Caco-2 (cell line): ENCODE measurements around the gene RPS27A. TPM values are rescaled to one million over a fixed set of nuclear protein-coding genes. Genes with fewer than 3 reads are reported as not detected.
"Not testable (repeated sequence)": the region's sequence is repeated elsewhere in the genome, so short reads cannot be mapped to it uniquely, and the experiment has no call there.

Experiments
- BruUV-seq: library from RNA; stranded (reverse); fragments of 400-500 nt; replicated peaks from 2 replicates; lab custom pipeline; 2021; lab: Mats Ljungman, UMichigan
- CTCF ChIA-PET: fragments of 300-600 bp; sonication (Branson Sonifier 250); formaldehyde crosslinking; loops from one replicate; lab custom pipeline; 2022; ENCODE audit warnings: antibody characterized with exemption; lab: Charles Lee
- POLR2A ChIA-PET: fragments of 300-600 bp; sonication (Branson Sonifier 250); formaldehyde crosslinking; loops from one replicate; lab custom pipeline; 2022; ENCODE audit warnings: antibody characterized with exemption; lab: Charles Lee
- DNase-seq, 2 experiments: peaks; one replicate each; pipeline versions ENCODE4 v3.0.0 to v3.0.0-alpha.2; 2020 to 2022
- H3K27me3 ChIP-seq: replicated peaks from 2 replicates; pipeline ENCODE4 v1.6.0; 2011; ENCODE audit warnings: low read length; ENCODE audit not compliant: control insufficient read depth, insufficient read depth
- H3K36me3 ChIP-seq: 2 replicates; pipeline ENCODE4 v1.5.1; 2011; ENCODE audit warnings: low read length; ENCODE audit not compliant: control insufficient read depth, insufficient read depth
- H3K4me1 ChIP-seq: fragments of 250-450 bp; sonication (Bioruptor Pico); 2 replicates; pipeline ENCODE4 v1.5.1; 2020; ENCODE audit warnings: mild to moderate bottlenecking
- H3K4me3 ChIP-seq: 2 replicates; pipeline ENCODE4 v1.5.1; 2011; ENCODE audit warnings: low read depth, mild to moderate bottlenecking, control low read depth, low read length
- H3K9me3 ChIP-seq: fragments of 250-450 bp; sonication (Bioruptor Pico); 2 replicates; pipeline ENCODE4 v1.5.1; 2020; ENCODE audit warnings: mild to moderate bottlenecking, moderate library complexity
- H3K27ac Mint-ChIP-seq: one replicate; pipeline ENCODE4 v1.8.0; 2022; ENCODE audit warnings: mixed read lengths; ENCODE audit not compliant: unreplicated experiment
- H3K27me3 Mint-ChIP-seq: one replicate; pipeline ENCODE4 v1.8.0; 2022; ENCODE audit warnings: mixed read lengths; ENCODE audit not compliant: insufficient read depth, unreplicated experiment
- H3K36me3 Mint-ChIP-seq: one replicate; pipeline ENCODE4 v1.8.0; 2022; ENCODE audit warnings: mild to moderate bottlenecking, mixed read lengths; ENCODE audit not compliant: insufficient read depth, unreplicated experiment
- H3K4me1 Mint-ChIP-seq: one replicate; pipeline ENCODE4 v1.8.0; 2022; ENCODE audit warnings: low read depth, mixed read lengths; ENCODE audit not compliant: unreplicated experiment
- H3K4me3 Mint-ChIP-seq: one replicate; pipeline ENCODE4 v1.8.0; 2022; ENCODE audit warnings: mild to moderate bottlenecking, moderate library complexity, mixed read lengths; ENCODE audit not compliant: unreplicated experiment
- H3K9me3 Mint-ChIP-seq: one replicate; pipeline ENCODE4 v1.8.0; 2022; ENCODE audit warnings: mixed read lengths; ENCODE audit not compliant: unreplicated experiment
- CTCF ChIP-seq, 2 experiments: fragments of 200-600 bp in 1 of 2; IDR thresholded peaks; 1 replicate in 1 of 2; 2 replicates in 1 of 2; pipeline versions ENCODE4 v1.5.1 to v1.8.0; 2011 to 2022; ENCODE audit warnings: antibody characterized with exemption in 1 of 2, control low read depth in 1 of 2, inconsistent platforms in 1 of 2, low read depth in 1 of 2, low read length in 1 of 2, mild to moderate bottlenecking in 1 of 2, moderate library complexity in 1 of 2; ENCODE audit not compliant: insufficient read depth in 1 of 2, severe bottlenecking in 1 of 2, unreplicated experiment in 1 of 2
- intact Hi-C: fragments of 100-400 bp; cut with micrococcal nuclease; formaldehyde crosslinking; loops from one replicate; pipeline ENCODE4 v1.10.0; 2022; ENCODE audit not compliant: unreplicated experiment
- total RNA-seq: library from RNA; stranded (reverse); gene quantifications from 2 replicates; pipeline ENCODE4 v1.2.3, GENCODE V29; 2022

Gene RPS27A
- total RNA-seq, 1 experiment from 2014 or later = 1,305 TPM

- H3K27ac Mint-ChIP-seq = no peak overlapping the region
- H3K4me1 ChIP-seq = peaks cover 15% of the 10 kb centered on the region
- H3K27me3 ChIP-seq = no peaks in the 10 kb centered on the region
- H3K36me3 ChIP-seq = no peaks in the 10 kb centered on the region
- H3K36me3 Mint-ChIP-seq = peaks cover 12% of the 10 kb centered on the region
- TF ChIP-seq CTCF (IDR thresholded peaks at IDR 0.05; ENCODE audit: insufficient read depth in 1 of 2, low read depth in 1 of 2, low read length in 1 of 2, severe bottlenecking in 1 of 2, unreplicated experiment in 1 of 2) = no peak
- BruUV-seq = no TSS peak
- peaks cover 18% of the 10 kb centered on the region for H3K4me1 Mint-ChIP-seq
- H3K4me3 ChIP-seq = no peak overlapping the region
- intact Hi-C loops = no loop called here
- no peak overlapping the region for H3K4me3 Mint-ChIP-seq
- no peaks in the 10 kb centered on the region for H3K9me3 ChIP-seq
- DNase-seq = no peak
- CTCF ChIA-PET = no interaction called here
- H3K27me3 Mint-ChIP-seq = no peaks in the 10 kb centered on the region
- POLR2A ChIA-PET = interaction anchor here (0.6 kb wide), 1 partner anchor 18 kb away, joined by 3 read pairs; no protein-coding TSS in a partner anchor
- H3K9me3 Mint-ChIP-seq = no peaks in the 10 kb centered on the region
Measured at GRCh38 chr2:55224761-55225261, 7.7 kb upstream of the RPS27A start.

DNA sequence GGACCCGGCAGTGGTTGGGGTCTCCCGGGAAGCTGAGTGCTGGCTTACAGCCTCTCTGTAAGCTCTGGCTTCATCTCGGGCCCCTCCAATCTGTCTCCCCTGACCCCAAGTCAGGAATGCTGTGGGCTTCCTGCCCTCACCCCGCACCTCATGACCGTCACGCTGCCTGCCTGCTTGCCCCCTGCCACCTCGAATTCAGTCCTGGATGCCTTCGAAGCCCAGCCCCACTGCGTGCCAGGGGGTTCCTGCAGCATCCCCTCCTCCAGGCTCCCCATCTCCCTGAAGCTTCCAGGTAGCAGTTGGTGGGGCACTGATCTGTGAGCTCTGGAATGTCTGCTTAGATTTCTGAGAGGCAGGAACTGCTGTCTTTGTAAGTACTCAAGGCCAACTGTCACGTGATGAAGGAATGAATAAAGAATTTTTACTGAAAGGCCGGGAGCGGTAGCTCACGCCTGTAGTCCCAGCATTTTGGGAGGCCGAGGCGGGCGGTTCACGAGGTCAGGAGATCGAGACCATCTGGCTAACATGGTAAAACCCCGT is 6.9 kb upstream of the RPS27A start:
- TF ChIP-seq CTCF (IDR thresholded peaks at IDR 0.05; ENCODE audit: insufficient read depth in 1 of 2, low read depth in 1 of 2, low read length in 1 of 2, severe bottlenecking in 1 of 2, unreplicated experiment in 1 of 2) = no peak
- POLR2A ChIA-PET = interaction anchor here (0.6 kb wide), 1 partner anchor 19 kb away, joined by 3 read pairs; no protein-coding TSS in a partner anchor
- intact Hi-C loops = no loop called here
- Mint-ChIP-seq H3K36me3 (peaks cover 12% of the 10 kb centered on the region), H3K9me3 (no peaks in the 10 kb centered on the region), H3K4me3 (no peak overlapping the region), H3K27ac (no peak overlapping the region), H3K27me3 (no peaks in the 10 kb centered on the region), H3K4me1 (peaks cover 26% of the 10 kb centered on the region)
- Histone ChIP-seq H3K4me1 (peaks cover 23% of the 10 kb centered on the region), H3K9me3 (no peaks in the 10 kb centered on the region), H3K36me3 (no peaks in the 10 kb centered on the region), H3K4me3 (no peak overlapping the region), H3K27me3 (no peaks in the 10 kb centered on the region)
- BruUV-seq = no TSS peak
- no peak for DNase-seq
- CTCF ChIA-PET = no interaction called here

- H3K9me3 Mint-ChIP-seq, CTCF ChIA-PET, H3K27me3 ChIP-seq, H3K27ac Mint-ChIP-seq, H3K27me3 Mint-ChIP-seq, H3K36me3 ChIP-seq, BruUV-seq, DNase-seq, intact Hi-C loops, H3K4me3 ChIP-seq, H3K4me3 Mint-ChIP-seq, POLR2A ChIA-PET, H3K9me3 ChIP-seq: not testable (repeated sequence)
- Mint-ChIP-seq H3K4me1 (peaks cover 36% of the 10 kb centered on the region), H3K36me3 (peaks cover 19% of the 10 kb centered on the region)
- H3K4me1 ChIP-seq = peaks cover 27% of the 10 kb centered on the region
Measured at GRCh38 chr2:55227437-55228225, 4.9 kb upstream of the RPS27A start.
